SK-N-SH (cell line): ENCODE data around the gene TRMT1.

Experiments used
- CHD2 ChIP-seq: fragments of 150-350 bp; IDR thresholded peaks from 2 replicates; pipeline ENCODE4 v1.6.1; 2018; ENCODE audit warnings: low read length; ENCODE audit not compliant: partially characterized antibody
- TF ChIP-seq, protein P1 (sequence below): IDR thresholded peaks from 2 replicates; pipeline ENCODE4 v1.6.1; 2012; ENCODE audit warnings: mild to moderate bottlenecking, low read depth, low read length, moderate library complexity
- TF ChIP-seq, protein P2 (sequence below): fragments of 200-600 bp; sonication (generic); IDR thresholded peaks from 2 replicates; pipeline ENCODE4 v1.6.1; 2017; ENCODE audit warnings: antibody characterized with exemption, mild to moderate bottlenecking, moderate library complexity

DNA sequence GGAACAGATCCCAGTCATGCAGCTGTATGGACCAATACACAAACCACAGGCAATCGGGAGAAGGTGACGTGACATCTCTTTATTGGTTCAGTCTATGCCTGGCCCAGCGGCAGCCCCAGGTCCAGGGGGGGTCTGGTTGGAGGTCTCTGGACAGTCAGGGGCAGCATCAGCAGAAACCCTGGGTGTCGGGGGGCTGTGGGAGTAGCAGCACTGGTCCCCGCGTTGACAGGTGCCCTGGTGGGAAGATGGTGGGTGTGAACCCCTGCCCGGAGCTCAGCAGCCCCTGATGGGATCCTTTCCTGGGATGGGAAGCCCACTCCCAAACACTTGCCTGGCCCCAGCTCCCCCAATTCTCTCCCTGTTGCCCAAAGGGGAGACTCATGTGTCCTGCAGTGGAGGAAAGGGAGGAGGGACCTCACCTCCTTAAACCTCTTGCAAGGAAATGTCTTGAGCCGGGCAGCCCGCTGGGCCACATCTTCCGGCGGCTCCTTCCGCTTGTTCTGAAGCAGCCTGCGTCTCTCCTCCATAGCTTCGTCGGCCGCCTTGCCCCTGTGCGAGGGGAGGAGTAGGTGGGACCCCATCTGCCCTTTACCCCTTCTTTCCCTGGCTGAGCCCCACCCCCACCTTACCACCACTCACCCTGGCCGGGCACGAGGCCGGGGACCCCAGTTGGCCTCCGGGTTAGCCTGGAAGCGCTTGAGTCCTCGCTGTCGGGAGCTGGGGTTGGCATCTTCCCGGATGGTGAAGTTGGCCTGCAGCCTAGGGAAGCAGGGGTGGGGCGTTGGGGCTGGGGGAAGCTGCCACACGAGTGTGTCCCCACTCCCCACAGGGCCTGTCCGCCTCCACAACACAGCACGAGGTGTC, 11.5 kb downstream of the TRMT1 start:
- no peak for TF ChIP-seq CHD2
- TF ChIP-seq, protein P1, sequence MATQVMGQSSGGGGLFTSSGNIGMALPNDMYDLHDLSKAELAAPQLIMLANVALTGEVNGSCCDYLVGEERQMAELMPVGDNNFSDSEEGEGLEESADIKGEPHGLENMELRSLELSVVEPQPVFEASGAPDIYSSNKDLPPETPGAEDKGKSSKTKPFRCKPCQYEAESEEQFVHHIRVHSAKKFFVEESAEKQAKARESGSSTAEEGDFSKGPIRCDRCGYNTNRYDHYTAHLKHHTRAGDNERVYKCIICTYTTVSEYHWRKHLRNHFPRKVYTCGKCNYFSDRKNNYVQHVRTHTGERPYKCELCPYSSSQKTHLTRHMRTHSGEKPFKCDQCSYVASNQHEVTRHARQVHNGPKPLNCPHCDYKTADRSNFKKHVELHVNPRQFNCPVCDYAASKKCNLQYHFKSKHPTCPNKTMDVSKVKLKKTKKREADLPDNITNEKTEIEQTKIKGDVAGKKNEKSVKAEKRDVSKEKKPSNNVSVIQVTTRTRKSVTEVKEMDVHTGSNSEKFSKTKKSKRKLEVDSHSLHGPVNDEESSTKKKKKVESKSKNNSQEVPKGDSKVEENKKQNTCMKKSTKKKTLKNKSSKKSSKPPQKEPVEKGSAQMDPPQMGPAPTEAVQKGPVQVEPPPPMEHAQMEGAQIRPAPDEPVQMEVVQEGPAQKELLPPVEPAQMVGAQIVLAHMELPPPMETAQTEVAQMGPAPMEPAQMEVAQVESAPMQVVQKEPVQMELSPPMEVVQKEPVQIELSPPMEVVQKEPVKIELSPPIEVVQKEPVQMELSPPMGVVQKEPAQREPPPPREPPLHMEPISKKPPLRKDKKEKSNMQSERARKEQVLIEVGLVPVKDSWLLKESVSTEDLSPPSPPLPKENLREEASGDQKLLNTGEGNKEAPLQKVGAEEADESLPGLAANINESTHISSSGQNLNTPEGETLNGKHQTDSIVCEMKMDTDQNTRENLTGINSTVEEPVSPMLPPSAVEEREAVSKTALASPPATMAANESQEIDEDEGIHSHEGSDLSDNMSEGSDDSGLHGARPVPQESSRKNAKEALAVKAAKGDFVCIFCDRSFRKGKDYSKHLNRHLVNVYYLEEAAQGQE: no peak
- TF ChIP-seq, protein P2, sequence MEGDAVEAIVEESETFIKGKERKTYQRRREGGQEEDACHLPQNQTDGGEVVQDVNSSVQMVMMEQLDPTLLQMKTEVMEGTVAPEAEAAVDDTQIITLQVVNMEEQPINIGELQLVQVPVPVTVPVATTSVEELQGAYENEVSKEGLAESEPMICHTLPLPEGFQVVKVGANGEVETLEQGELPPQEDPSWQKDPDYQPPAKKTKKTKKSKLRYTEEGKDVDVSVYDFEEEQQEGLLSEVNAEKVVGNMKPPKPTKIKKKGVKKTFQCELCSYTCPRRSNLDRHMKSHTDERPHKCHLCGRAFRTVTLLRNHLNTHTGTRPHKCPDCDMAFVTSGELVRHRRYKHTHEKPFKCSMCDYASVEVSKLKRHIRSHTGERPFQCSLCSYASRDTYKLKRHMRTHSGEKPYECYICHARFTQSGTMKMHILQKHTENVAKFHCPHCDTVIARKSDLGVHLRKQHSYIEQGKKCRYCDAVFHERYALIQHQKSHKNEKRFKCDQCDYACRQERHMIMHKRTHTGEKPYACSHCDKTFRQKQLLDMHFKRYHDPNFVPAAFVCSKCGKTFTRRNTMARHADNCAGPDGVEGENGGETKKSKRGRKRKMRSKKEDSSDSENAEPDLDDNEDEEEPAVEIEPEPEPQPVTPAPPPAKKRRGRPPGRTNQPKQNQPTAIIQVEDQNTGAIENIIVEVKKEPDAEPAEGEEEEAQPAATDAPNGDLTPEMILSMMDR: no peak
